Left cardiac atrium (tissue), 4 donors: ENCODE measurements around the gene ITPRIP. TPM values are rescaled to one million over a fixed set of nuclear protein-coding genes. Genes with fewer than 3 reads are reported as not detected.

Source experiments
- ATAC-seq, 2 donors: fragments of 200-7000 bp; cut with Tn5 transposase; one replicate each; pipeline ENCODE4 v1.9.1; 2020; ENCODE audit warnings: mild to moderate bottlenecking in 2 of 2, moderate library complexity in 2 of 2
- DNase-seq: peaks from one replicate; pipeline ENCODE4 v3.0.0-alpha.2; 2020
- intact Hi-C, 2 donors: fragments of 100-400 bp; cut with DNase I; formaldehyde crosslinking; loops; one replicate each; pipeline versions ENCODE4 v1.14.1 to v1.15.1; 2022 to 2023
- total RNA-seq, 2 donors: library from RNA; stranded (reverse); fragmentation: NEBNext Ultra II Directional; extraction: Animal tissue kit (Norgen Biotek cat#: 25700); gene quantifications; one replicate each; pipeline ENCODE4 v1.2.1, GENCODE V29; 2021
- donor health status: DM: no; HTN: yes; CAD: no.
- donor health status: DM: no; HTN: yes; CAD: no; lungs with severe emphysema.
- donor health status: DM: yes; HTN: yes; CAD: no.
- donor health status: Dilated cardiomyopathy.

ITPRIP gene
- total RNA-seq, 2 donors from 2014 or later: 45.4 to 90.7 TPM

DNA sequence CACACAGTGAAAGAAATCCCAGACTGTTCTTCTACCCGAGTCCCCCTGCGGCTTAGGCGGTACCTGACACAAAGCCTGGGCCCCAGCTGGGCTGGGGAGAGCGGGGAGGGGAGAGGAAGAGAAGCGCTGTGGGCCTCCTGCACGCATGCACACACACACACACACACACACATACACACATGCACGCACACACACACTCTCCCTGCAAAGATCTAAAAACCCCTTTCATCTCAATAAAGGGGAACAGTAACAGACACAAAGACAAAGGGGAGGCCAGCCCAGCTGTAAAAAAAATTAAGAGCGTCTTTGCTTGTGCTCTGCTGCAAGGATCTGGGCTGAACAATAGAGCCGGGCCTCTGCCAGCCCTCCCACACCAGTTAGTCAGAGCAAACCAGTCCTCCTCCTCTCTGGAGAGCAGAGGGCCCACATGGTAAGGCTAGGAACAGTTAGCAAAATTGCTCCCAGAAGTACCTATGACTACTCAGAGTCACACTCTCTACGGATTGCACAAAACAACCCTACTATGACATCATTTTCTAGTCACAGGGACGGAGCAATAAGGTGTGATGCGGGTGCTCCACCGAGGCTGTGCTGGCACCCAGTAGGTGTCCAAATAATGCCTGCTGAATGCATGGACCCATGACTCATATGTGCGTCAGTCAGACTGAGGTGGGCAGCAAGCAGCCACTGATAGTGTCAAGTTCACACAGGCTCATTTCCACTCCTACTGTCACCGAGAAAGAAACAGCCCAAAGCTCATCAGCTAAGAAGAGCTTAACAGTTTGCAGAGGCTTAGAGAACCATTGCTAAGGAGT is 9.2 kb downstream of the ITPRIP start:
- ATAC-seq: peak; percentile 23 to 69
- DNase-seq: peak; percentile 77
- intact Hi-C loops: no loop called here

DNA sequence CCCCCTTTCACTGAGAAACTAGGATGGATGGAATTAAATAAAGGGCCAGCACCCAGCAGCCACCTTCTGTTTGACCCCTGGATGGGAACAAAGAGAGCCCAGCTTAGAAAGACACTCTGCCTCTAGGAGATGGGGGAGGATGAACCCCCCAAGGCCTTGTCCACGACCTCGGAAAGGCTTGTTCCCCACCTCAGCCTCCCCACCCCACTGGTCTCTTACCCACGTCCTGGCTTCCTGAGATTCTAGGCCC is 9.7 kb downstream of the ITPRIP start:
- ATAC-seq: no peak
- intact Hi-C loops: no loop called here
- DNase-seq: no peak

DNA sequence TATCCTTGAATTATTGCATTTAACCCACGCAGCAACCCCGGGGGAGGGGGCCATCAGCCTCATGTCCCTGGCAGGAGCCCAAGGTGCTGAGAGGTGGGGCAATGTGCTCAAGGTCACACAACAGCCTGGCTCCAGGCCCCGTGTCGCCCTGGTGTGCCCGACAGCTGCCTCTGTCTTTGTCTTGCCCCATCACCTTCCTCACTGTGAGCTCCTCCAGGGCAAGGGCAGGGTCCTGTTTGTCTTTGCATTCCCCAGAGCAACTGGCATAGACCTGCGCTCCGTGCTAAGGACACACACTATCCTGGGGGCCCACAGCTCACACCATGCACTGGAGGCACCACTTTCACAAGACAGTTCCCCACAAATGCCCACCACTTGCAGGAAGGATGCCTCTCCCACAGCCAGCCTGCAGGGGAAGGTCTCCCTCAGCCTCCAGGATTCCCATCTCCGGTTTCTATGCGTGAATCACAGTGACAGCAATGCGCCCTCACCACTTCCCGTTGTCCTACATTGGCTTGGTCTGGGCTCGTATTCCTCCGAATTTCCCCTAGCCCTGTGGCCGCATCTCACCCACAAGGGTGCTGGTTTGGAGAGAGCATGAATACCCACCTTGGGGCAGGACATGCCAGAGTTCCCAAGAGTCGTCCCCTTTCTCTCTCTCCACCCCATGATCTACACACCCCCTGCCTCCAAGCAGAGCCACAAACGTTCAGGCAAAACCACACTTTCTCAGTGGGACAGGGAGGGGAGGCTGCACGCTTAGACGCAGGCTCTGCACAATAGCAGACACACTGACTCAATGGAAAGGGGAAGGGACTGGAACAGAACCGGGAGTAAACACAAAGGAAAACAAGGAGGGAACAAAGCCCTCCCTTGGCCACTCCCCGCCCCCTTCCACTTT is 10.3 kb downstream of the ITPRIP start:
- intact Hi-C loops: loop anchor here in 1 of 2 donors (2.0 kb wide), 1 partner anchor 17 kb away; no protein-coding TSS in a partner anchor
- peak; percentile 5 to 9 for ATAC-seq

DNA sequence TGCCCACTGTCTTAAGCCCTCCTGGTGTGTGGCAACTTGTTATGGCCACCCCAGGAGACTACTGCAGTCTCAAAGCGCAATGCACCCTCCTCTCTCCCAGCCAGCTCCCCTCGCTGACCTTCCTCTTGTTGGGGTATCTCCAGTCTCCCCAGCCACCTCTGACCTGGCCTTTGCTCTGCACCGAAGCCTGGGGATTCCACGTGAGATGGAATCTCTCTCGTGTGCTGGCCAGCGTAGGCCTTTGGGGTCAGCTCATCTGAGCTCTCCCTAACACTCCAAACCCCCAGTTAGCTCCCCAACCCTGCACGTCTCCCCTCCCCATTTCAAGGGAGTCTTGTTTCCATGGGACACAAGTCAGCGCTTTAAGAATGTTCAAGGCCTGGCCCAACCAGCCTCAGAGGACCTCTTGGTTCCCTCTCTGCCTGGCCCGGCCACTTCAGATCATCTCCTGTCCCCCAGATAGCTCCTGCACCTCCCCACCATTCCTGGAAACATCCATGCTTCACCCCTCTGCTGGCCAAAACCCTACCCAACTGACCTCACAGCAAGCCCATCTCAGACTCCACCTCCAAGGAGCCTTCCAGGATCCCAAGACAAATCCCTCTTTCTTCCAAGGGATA is 11.2 kb downstream of the ITPRIP start:
- ATAC-seq (no peak), DNase-seq (no peak)
- intact Hi-C loops: loop anchor here in 1 of 2 donors (2.0 kb wide), 1 partner anchor 16 kb away; no protein-coding TSS in a partner anchor

More for the DNA sequence above, 10.3 kb downstream of the ITPRIP start:
- peak; percentile 71 for DNase-seq

DNA sequence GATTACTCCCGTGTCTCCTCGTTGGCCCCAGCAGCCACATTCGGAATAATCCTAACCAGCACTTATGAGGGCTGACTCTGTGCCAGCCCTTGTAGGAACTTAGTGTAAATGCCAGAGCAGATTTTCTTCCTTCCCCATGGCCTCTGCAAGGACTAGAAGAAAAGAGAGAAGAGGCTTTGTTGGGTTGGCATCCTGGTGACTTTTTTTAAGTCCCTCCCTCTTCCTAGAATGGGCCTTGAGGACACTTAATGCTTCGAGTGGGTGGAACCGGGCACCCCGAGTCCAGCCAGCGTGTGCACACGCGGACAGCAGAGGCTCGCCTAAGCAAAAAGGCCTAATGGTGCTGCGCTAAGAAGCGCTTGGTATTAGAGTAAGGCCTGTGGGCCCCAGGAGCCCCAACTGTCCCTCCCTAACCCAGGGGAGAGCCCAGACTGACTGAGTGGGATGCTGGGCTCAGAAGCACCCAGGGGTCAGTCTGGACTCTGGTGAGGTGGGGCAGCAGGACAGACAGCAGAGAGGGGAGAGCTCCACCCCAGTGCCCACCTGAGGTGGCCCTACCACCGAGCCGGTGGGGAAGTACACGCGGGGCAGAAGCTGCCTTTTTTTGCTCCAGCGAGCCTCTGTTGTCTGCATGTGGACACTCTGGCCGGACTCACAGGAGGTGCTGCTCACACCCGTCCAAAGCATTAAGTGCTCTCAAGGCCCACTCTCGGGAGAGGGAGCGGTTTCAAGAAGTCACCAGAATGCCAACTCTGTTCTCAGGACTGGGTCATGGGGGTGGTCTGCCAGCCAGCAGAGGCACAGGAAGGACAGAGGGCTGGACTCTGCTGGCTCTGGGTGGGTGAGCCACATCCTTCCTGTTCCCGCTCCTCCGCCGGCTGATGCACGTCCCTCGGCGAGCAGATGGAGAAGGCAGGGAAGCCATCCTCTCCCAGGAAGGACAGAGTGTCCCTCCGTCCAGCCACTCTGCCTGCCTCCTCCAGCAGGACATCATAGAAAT is 12.5 kb downstream of the ITPRIP start:
- intact Hi-C loops: loop anchor here in 1 of 2 donors (2.0 kb wide), 1 partner anchor 15 kb away; no protein-coding TSS in a partner anchor
- ATAC-seq (peak in 1 of 2 donors; percentile 1), DNase-seq (peak; percentile 64)

DNA sequence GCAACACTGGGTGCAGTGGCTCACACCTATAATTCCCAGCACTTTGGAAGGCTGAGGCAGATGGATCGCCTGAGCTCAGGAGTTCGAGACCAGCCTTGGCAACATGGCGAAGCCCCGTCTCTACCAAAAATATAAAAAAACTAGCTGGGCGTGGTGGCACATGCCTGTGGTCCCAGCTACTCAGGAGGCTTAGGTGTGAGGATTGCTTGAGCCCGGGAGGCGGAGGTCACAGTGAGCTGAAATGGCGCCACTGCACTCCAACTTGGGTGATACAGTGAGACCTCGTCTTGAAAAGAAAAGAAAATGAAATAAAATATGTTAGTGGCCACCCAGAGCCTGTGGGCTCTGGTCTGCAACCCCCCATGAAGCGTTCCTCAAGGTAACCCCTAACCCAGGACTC is 13.3 kb downstream of the ITPRIP start:
- intact Hi-C loops: no loop called here
- DNase-seq (no peak), ATAC-seq (no peak)

DNA sequence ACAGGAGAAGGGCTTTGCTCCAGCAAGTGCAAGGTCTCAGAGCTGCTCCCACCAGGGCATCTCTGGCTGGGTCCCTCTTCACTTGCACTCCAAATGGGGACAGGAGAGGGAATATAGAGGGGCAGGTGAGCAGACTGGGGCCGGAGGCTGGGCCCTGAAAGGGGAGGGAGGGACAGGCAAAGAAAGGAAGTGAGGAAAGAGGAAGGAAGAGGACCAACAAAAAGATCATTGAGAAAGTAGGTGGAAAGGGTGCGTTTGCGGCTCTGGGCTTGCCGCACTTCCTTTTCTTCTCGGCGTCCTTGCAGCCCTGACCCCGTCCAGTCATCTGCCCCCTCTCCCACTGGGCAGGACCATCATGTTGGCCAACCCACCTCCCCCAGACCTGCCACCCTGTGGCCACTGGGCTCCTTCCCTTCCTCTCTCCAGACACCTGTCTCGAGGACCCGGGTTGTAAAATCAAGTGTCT is 14.0 kb downstream of the ITPRIP start:
- intact Hi-C loops: no loop called here
- ATAC-seq (no peak), DNase-seq (no peak)

DNA sequence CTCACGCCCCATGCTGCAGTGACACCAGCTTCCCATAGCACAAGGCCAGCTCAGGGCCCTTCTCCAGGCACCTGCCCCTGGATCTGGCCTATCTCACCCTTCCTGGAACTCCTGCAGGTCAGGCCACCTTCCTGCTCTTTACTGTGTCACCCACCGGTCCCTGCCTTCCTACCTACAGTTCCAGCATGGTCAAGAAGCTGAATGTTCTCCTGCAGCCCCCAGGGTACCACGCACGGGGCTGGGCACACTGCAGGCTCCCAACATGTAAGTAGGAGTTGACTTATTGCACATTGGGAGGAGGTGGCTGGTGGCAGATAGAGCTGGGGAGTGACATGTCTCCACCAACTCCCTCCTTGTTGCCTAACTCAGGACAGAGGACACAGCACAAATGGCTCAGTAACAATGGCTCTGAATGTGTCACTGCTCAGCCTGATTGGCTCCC is 14.5 kb downstream of the ITPRIP start:
- intact Hi-C loops: no loop called here
- ATAC-seq (no peak), DNase-seq (no peak)

DNA sequence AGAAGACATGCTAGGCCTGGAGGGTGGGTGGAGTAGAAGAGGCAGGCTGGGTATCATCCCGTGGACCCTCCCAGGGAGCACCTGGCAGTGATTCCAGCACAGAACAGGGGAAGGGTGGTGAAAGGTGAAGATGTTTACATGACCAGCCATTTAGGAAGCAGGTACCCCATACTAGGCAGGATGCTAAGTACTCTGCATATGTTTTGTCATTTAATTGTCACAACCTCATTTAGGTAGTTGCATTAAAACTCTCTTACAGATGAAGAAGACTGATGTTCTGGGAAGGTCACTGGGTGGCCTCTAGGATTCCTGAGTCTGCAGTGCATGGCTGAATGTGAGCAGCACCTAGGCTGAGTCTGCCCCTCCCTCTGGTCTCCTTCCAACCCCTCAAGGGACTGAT is 15.2 kb downstream of the ITPRIP start:
- DNase-seq: no peak
- ATAC-seq: no peak
- intact Hi-C loops: no loop called here

DNA sequence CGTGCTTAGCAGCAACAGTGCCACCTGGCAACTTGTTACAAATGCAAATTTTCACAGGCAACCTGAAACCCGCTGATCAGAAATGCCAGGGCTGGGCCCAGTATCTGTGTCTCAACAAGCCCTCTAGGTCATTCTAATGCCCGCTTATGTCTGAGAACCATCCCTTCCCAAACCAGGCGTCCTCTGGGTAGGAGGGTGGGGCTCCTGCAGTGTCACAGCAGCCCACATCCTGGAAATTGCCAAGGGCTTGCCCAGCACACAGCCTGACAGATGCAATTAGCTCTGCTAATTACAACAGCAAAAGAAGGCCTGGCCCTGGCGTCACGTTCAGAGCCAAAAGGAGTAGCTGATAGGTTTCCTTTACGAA is 15.9 kb downstream of the ITPRIP start:
- ATAC-seq (no peak), DNase-seq (no peak)
- intact Hi-C loops: no loop called here

DNA sequence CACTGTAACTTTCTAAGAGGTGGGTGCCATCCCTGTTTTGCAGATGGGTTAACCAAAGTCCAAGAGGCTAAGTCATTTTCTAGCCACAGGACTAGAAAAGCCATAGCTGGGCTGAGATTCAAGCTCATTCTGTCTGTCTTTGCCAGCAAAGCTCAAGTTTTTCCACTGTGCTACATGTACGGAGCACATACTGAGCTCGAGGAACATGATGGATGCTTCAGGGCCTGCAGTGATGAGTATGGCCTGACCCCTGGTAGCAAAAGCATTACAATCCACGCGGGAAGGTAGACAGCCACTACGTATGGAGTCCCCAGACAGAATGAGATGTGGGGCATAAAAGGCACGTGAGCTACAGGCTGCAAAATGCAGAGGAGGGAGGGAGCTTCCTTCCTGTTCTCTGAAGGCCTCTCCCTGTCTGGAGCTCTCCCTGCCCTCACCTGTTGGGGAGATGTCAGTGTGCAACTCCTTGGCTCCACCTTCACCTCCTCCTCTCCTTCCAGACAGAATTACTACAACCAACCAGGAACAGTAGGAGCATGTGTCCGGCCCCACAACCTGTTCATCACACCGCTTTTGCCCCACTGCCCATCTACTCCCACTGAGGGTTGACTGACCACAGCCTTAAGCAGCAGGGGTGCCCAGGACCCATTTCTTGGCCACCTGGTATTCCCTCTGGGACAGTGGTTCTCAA is 16.4 kb downstream of the ITPRIP start:
- DNase-seq: no peak
- ATAC-seq: no peak
- intact Hi-C loops: no loop called here

DNA sequence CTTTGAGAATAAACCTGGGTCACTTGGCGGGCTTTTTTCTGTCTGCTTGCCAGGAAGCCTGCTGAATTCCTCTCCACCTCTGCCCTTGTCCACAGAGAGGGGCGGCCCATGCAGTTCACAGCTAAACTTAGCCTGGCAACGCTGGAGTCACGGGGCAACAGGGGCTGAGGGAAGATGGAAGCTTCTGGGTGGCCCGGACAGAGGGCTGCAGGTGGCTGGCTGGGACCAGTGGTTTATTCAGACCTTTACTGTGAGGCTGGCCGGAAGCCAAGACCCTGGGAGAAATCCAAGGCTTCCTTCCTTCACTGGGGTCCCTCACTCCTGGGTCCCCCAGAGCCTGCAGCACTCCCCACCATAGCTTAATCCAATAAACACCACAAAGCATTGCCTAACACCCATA is 17.0 kb downstream of the ITPRIP start:
- intact Hi-C loops: no loop called here
- ATAC-seq (peak in 1 of 2 donors; percentile 25), DNase-seq (no peak)

DNA sequence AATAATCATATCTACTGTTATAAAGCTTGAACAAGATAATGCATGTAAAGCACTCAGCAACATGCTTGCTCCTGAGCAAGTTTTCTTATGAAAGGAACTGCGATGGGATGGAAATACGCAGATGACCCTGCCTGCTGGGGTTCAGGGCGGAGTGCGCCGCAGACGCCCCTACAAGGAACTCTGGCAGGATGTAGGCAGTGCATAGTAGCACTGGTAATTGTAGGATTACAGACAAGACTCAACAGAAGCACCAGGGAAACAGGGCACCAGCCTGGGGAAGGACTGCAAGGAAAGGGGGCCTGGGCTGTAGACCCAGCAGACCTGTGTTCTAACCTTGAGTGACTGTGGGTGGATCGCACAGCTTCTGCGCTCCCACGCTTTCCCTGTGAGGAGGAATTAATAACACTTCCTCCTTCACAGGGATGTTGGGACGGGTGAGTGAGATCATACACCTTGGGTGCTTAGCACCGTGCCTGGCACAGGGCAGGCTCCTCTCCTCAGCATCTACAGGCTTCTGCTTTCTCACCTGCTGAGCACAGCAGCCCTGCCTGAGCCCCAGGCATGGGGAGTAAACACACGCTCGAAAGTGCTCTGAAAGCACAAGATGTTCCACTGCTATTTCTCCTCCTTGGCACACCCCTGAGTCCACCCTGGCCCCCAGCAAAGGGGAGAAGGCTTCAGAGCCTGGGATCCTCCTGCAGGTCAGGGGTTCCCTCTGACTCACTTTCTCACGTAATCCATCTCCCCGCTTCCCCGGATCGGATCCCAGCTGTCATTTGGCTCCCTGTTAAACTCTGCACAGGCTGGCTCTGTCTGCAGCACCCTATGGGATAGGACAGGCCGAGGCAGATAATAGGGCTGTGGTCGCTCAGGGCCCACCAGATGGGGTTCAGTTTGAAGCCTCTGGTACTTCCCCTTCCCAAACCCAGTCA is 19.2 kb downstream of the ITPRIP start:
- DNase-seq (no peak), ATAC-seq (peak in 1 of 2 donors; percentile 57)
- intact Hi-C loops: no loop called here

DNA sequence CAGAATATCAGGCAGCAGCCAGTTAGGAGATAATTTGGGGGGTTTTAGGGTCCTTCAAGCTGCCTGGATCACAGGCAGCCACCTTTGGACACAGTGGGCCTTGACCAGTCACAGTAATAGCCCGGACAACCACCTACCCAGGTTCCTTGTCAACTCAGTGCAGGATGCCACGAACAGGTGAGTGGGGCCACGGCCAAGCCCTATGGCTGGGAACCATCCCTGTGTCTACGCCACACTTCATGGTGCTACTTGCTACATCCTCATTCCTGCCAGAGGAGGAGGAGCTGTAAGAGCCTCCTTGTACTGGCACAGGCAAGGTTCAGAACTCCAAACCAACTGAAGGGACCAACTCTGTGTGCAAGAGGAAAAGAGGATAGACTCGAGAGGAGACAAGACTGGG is 19.9 kb downstream of the ITPRIP start:
- intact Hi-C loops: no loop called here
- DNase-seq: no peak

DNA sequence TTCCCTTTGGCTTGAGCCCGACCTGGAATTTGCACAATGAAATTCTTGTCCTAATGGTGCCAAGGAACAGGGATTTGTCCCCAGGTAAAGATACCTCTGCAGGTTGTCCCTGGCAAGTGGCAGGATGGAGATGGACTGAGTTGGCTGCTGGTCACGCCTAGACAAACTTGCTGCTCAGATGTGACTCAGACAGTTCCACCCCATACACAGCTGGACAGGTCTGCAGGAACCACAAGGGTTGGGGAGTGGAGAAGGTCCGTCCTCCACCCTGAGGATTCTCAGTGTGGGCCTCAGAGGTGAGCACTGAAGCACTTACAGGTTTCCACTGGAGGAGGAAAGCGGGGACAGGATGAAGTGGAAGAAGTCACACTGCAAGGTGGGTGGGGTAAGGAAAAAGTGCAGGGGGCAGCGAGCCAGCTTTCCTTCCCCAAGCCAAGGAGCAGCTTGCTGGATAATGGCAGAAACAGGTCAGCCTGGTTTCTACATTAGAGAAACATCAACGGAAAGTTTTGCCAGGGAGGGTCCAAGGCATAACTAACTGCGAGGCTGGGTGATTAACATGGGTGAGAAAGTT is 20.5 kb downstream of the ITPRIP start:
- intact Hi-C loops: no loop called here
- ATAC-seq (peak in 1 of 2 donors; percentile 6), DNase-seq (no peak)

More for the DNA sequence above, 19.9 kb downstream of the ITPRIP start:
- no peak for ATAC-seq

DNA sequence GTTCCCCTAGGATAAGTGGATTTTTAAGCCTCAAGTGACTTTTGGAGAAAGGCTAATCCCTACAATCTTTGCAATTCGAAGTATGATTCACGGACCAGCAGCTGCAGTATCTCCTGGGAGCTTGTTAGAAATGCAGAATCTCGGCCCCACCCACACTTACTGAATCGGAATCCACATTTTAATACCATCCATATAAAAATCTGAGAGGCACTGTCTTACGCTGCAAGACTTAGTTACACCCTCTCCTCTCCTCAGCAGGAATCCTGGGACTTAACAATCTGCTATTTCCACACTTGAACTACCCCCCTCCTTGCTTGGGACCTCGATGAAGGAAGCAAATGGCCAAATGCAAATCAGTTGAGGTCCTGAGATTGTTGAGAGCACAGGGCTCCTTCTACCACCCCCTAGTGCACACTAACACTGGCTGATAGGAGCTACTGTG is 21.0 kb downstream of the ITPRIP start:
- ATAC-seq (peak; percentile 11 to 28), DNase-seq (no peak)
- intact Hi-C loops: no loop called here
